HK-2 (cell line): ENCODE results near the gene MED8.

Experiments used
- DNase-seq: peaks from one replicate; pipeline ENCODE4 v3.0.0-alpha.2; 2018; ENCODE audit not compliant: unreplicated experiment

MED8 gene, protein sequence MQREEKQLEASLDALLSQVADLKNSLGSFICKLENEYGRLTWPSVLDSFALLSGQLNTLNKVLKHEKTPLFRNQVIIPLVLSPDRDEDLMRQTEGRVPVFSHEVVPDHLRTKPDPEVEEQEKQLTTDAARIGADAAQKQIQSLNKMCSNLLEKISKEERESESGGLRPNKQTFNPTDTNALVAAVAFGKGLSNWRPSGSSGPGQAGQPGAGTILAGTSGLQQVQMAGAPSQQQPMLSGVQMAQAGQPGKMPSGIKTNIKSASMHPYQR

DNA sequence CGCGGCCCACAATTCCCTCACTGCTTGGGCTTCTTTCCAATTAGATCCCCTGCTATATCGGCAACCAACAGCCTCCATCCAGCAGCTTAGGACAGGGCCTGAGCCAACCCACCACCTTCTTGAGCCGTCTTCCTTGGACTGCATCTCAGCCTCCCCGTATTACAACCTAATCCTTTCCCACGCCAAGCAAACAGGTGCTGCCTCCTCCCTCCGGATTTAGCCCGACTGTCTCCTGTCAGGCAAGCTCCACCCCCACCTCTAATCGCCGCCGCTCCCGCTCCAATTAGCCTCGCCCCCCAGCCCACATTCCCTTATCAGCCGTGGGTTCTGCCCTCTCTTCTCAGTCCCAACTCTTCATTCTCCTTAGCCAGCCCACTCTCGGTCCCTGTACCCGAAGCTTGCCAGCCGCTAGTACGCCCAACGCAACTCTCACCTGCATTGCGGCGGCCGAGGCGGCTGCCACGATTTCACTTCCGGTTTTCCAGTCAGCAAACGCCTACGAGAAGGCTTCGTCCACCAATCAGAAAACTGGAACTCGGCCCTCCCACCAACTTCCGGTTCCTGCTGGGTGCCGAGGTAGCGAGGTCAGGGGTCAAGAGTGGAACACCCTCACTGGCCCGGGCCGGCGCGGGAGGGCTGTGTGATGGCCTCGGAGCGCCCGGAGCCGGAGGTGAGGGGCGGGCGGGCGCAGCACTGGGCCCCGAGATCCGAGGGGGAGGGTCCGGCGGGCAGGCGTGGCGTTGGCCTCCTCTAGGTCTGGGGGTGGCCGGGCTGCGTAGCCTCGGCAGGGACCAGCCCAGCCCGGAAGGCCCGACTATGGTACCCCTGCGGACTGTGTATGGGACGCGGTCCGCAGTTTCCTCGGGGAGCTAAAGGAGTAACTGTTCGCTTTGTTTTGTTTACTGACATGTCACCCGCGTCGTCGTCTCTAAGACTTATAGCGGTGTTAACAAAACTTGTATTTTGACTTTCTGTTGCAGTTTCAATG, at the start of gene MED8, which contains the start of gene SZT2:
Gene MED8 (minus strand): TSS at position 475 of the 988 bp plus-strand sequence. CDS start 36 bp downstream, at position 439.
Gene SZT2 (plus strand): TSS at position 574 of the 988 bp plus-strand sequence. CDS start 70 bp downstream, at position 644.
- peak; percentile 96 for DNase-seq

- no peak for DNase-seq
These were observed 49.5 kb upstream of the MED8 start for GRCh38 chr1:43438953-43439581.

DNA sequence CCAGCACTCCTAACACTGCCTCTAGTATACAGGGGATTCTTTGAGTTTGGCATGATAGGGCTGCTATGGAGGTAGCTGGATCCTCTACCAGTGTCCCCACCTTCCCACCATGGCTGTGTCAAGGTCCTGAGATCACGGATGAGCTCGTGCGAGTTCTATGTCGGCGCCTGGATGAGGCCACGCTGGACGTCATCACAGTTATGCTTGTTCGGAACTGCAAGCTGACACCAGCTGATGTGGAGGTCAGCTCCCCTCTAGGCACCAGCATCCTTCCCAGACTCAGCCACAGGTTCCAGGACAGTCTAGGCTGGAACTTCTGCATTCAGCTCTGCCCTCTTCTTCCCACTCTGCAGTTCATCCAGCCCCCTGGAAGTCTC, 49.0 kb upstream of the MED8 start:
- DNase-seq, result no peak

- no peak for DNase-seq
These were observed 48.4 kb upstream of the MED8 start for GRCh38 chr1:43438006-43438405.

- DNase-seq, result no peak
These were observed 47.7 kb upstream of the MED8 start for GRCh38 chr1:43437031-43437973.

- DNase-seq, result no peak
These were observed 46.8 kb upstream of the MED8 start for GRCh38 chr1:43436371-43436770.

- DNase-seq, result no peak
These were observed 45.8 kb upstream of the MED8 start for GRCh38 chr1:43435146-43436145.

DNA sequence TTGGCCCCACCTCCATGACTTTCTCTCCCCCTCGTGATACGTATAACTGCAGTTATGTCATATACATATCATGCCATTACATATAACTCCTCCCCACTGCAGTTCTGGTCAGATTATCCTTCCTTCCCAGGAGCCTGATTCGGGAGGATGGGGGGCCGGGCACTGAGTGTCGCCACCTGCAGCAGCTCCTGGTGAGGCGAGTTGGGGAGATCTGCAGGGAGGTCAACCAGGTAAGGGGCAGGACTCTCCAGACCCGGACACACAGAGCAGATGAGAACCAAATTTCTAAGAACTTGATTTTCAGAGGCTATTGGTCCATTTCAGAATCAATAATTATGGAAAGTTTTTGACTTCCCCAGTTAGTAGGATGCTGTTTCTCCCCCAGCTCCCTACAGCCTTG, 44.7 kb upstream of the MED8 start:
- DNase-seq, result no peak

- DNase-seq, result no peak
These were observed 43.3 kb upstream of the MED8 start for GRCh38 chr1:43432907-43433306.

GRCh38 chr1:43432171-43432860, 42.7 kb upstream of the MED8 start:
- DNase-seq, result no peak

DNA sequence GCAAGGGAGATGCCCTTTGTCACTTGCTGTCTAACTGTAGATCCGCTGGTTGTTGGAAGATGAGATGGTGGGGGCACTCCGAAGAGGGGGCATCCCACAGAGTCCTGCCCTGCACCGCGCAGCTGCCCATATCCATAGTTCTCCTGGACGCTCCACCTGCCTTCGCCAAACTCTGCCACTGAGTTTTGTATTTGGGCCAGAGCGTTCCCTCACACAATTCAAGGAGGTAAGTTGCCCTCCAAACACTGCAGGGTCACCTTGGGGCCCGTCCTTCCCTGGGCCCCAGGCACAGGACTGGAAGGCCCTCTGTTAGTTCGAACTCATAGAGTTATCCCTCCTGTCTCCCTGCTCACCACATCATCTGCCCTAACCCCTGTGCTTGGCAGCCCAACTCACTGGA, 42.1 kb upstream of the MED8 start:
- no peak for DNase-seq

DNA sequence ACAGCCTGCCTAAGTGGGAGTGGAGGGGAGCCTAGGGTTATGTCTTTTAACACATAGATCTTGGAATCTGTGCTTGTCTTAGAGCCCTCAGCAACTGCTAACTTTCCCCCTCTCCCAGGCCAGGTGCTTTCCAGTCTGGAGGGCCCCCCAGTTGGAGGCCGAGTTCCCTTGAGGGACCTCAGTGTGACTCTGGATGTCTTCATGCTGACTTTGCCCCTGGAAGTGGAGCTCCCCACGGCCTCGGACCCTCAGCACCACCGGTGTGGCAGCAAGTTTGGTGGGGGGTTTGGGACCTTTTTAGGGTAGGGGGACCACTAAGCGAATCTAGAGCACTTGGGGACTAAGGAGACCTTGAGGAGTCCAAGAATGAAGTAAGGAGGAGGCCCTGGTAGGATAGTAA, 41.2 kb upstream of the MED8 start:
- DNase-seq, result no peak

- DNase-seq, result no peak
These were observed 38.3 kb upstream of the MED8 start for GRCh38 chr1:43427941-43428340.

- DNase-seq, result no peak
These were observed 37.9 kb upstream of the MED8 start for GRCh38 chr1:43427524-43427923.

GRCh38 chr1:43426221-43426620, 36.6 kb upstream of the MED8 start:
- DNase-seq, result no peak

GRCh38 chr1:43425045-43425444, 35.4 kb upstream of the MED8 start:
- DNase-seq, result no peak

DNA sequence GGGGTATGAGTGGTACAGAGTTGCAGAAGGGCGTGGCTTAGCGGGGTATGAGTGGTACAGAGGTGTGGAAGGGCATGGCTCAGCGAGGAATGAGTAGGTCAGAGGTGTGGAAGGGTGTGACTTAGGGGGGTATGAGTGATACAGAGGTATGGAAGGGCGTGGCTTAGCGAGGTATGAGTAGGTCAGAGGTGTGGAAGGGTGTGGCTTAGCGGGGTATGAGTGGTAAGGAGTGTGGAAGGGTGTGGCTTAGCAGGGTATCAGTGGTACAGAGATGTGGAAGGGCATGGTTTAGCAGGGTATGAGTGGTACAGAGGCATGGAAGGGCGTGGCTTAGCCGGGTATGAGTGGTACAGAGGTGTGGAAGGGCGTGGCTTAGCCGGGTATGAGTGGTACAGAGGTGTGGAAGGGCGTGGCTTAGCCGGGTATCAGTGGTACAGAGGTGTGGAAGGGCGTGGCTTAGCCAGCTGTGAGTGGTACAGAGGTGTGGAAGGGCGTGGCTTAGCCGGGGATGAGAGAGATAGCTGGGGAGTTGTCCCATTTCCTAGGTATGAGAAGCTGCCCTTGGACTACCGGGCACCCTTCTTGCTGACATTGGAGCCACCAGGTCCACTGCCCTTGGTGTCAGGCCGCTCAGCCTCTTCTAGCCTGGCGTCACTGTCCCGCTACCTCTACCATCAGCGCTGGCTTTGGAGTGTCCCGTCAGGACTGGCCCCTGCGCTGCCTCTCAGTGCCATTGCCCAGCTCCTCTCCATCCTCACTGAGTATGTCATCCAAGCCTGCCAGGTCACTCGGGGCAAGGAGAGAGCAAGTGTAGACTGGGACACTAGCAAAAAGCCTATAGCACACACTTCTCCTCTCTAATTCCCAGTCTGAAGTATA, 34.3 kb upstream of the MED8 start:
- no peak for DNase-seq

DNA sequence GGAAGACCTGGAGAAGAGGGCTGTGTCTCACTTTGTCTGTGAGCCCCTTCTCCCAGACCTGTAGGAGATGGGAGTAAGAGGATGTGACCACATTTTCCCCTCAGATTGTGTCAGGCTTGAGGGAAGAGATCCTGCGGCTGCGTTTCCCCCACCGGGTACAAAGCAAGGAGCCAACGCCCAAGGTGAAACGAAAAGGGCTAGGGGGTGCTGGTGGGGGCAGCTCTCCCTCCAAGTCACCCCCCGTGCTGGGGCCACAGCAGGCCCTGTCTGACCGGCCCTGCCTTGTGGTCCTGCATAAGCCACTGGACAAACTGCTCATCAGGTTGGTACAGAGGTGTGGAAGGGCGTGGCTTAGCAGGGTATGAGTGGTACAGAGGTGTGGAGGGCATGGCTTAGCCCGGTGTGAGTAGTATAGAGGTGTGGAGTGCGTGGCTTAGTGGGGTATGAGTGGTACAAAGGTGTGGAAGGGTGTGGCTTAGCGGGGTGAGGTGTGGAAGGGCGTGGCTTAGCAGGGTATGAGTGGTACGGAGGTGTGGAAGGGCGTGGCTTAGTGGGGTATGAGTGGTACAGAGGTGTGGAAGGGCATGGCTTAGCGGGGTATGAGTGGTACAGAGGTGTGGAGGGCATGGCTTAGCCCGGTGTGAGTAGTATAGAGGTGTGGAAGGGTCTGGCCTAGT, 33.5 kb upstream of the MED8 start:
- no peak for DNase-seq
